HG02571 (cell line): Measurements from ENCODE around the gene ODF2.
A peak's percentile ranks its signal among the peaks of the same experiment; 100 is the strongest.
"Not testable (repeated sequence)": the region's sequence is repeated elsewhere in the genome, so short reads cannot be mapped to it uniquely, and the experiment has no call there.

Source experiments
- ATAC-seq: cut with Tn5 transposase; IDR thresholded peaks from one replicate; pipeline ENCODE4 v1.9.1; 2021; ENCODE audit warnings: mild to moderate bottlenecking, moderate library complexity; ENCODE audit not compliant: unreplicated experiment

ODF2 gene

DNA sequence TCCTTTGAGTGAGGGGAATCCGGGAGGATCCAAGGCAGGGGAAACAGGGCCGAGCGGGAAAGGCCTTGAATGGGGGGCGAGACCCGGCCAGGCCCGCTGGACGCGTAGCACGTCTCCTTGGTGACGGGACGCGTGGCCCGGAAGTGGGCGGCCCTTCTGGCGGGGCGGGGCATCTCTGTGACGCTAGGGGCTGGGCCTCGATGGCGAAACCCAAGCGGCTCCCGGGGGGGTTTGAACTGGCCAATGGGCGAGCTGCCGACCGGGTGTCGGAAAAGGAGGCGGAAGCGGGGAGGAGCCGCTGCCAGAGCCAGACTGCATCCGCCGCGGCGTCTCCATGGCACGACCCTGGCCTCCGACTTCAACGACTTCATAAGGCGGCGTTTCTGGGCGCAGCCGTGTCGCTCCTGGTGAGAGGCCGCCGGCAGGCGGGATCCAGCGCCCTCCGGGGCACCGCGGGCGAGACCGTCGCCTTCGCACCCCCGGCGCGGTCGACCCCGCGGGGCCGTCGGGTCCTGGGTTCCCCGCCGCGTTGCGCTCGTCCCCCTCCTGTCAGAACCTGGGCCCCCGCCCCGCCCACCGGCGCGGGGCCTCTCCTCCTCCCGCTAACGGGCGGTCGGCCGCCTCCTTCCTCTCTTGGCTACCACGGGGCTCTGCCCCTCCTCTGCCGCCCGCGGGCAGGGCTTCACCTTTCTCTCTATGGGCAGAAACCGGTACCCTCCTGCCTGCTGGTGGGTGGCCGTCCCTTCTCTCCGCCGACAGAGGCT lies at the start of gene ODF2:
Gene ODF2 (plus strand): TSS at position 158 of the 764 bp plus-strand sequence. CDS start 86 bp downstream, at position 244.
- peak; percentile 87 for ATAC-seq

DNA sequence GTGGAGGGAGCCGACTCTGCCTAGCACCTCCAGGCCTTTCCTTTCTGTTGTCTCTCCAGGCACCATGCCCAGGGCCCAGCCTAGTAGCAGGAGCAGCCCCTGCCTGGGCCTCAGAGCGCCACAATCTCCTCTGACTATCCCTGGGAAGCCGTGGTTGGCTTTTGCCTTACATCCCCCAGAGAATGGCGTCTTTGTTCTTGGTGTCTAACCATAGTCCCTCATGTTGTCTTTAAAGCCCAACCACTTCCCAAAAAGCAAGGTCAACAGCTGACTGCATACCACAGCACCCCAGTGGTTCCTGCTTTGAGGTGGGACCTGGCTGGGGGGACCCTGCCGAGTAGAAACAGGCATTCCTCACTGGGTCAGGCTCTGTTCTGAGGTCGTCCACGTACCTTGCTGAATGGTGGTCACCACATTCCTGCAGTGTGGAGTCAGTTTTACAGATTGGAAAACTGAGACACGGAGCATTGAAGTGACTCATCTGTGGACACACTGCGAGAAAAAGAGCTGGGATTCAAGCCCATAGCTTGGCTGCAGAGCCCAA lies 48.9 kb upstream of the ODF2 start:
- no peak for ATAC-seq

DNA sequence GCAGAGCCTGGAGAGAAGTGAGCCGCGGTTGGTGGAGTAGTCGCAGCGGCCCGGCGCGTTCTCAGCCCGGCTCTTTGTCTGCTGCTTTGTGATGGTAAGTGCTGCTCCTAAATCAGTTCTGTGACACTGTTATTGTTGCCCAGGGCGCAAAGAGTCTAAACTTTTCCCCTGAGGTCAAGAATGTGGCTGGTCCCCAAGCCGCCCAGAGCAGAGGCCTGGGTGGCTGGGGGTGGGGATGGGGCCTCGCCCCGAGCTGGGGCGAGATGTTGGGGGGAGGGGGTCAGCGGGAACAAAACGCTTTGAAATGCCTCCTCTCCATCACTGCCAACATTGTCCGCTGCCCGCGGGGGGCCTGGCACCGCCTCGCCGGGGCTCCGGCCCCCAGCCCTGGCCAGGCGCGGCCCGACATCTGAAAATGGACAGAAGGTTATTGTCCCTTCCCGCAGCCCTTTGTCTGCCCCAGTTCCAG lies 46.8 kb upstream of the ODF2 start:
- no peak for ATAC-seq

DNA sequence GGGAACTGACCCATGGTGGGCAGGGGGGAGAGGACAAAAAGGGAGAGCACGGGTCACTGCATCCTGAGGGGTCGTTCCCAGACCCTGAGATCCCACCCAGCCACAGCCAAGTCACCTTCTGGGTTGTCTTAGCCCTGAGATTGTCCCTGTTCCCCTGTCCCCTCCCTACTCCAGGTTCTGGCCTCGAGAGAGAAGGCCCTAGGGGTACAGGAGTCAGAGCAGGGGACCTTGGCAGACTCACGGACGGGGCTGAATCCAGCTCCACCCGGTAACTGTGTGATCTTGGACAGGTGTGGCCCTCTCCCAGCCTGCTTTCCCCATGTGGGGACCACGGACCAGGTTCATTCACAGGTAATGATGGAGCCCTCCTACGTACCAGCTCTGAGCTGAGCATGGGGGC lies 46.4 kb upstream of the ODF2 start:
- ATAC-seq = no peak

DNA sequence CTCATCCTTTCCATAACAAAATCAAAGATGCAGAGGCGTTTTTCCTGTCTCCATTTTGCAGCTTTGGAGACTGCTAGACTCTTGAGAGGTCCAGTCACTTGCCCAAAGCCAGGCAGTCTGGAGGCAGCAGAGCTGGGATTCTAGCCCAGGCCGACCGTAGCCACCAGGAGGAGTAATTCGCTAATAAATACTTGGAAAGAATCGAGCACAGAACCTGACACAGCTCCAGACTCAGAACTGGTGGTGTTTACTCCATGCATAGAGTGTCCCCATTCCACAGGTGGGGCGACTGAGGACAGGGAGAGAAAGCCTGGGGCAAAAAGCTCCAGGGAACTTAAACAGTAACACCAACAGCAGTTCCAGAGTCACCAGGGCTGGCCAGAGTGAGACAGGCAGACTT lies 45.8 kb upstream of the ODF2 start:
- ATAC-seq = no peak

DNA sequence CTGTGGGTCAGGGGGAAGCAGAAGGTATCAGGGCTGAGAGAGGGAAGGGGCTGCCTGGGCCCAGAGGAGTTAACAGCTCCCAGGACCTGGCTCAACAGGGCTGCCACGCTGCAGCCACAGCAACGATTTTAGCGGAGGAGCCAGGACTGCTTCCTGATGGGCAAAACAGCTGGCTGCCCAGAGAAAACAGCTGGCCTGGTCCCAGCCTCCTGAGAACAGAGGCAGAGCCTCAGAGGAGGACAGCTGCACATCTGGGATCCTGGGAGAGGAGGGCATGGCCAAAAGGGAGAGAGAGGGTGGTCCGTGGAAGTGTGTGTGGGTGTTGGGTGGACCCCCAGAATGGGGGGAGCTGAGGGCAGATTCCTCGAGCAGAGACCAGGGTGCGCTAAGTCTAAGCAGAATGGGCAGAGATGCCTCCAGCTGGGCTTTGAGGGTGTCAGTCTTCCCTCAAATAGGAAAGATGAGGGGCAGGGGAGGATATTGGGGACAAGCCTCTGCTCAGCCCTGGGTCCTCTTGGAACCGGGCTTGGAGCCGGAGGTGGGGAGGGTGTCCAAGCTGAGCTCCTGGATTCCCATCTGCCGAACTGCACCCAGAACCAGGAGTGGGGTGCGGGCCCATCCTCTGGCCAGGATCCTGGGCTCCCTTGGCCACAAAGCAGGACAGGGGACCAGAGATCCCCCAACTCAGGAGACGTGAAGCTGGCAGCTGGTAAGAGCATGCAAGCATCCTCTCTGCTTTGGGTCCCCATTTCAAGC lies 44.3 kb upstream of the ODF2 start:
- no peak for ATAC-seq

DNA sequence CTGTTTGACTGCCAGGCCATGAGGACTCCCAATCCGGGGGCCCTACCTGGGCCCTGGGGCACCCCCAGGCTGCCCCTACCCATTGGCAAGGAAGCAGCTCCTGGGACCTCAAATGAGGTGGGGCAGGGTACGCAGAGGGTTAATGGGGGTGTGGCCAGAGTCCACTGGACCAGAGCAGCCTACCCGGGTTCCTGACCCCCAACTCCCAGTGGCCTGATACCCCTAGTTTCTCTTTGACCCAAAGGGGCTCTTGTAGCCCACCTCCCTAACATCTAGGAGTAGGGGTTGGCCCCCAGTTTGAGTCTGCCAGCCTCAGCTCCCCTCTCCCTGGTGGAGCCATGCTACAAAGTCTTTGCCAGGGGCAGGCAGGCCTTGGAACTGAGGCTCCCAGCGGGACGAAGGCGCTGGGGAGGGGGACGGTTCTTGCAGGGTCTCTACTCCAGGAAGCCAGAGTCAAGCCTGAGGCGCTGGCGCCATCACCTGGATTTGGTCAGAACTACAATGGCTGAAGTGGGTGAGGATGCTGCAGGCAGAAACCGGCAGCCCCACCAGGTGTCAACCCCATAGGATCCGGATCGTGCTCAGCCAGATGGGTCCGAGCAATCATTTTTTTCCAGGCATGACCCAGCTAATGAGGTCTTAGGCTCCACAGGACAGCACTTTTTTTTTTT lies 43.6 kb upstream of the ODF2 start:
- ATAC-seq = no peak

DNA sequence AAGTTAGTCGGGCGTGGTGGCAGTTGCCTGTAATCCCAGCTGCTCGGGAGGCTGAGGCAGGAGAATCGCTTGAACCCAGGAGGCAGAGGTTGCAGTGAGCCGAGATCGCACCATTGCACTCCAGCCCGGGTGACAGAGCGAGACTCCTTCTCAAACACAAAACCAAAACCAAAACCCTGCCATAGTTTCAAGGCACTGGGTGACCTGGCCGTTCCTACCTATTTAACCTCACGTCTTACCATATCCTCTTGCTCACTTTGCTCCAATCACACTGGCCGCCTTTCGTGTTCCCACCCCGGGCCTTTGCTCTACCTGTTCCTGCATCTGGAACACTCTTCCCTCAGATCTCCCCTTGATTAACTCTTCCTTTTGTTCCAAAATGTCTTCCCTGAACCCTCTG lies 42.1 kb upstream of the ODF2 start:
- ATAC-seq = not testable (repeated sequence)

DNA sequence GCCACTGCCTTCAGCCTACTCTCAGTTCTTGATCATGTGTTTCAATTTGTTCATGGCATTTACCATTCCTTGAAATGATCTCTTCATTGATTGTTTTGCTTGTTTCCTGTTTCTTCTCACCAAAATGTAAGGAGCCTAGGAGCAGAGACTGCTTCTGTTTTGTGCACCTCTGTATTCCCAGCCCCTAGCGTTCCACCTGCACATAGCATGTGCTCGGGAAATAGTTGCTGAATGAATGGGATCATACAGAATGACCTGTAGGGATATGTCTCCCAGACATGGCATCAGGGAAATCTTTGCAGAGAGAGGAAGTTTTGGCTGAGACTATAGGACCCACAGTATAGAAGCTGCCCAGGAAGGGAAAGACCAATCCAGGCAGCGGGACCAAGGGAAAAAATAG lies 41.3 kb upstream of the ODF2 start:
- no peak for ATAC-seq

DNA sequence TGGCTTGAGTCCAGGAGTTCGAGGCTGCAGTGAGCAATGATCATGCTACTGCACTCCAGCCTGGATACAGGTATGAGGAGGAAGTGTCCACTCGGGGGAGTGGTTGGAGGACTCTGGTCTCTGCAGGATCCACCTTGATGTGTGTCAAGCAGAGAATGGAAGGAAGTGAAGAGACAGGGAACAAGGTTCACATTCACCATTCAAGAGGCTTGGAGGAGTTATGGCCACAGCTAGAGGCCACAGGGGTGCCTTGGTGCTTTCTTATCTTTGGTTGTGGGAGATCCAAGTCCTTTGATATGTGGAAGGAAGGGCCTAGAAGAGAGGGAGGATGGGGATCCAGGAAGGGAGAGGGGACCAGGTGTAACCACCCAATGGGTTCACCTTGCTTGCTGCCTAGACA lies 40.5 kb upstream of the ODF2 start:
- ATAC-seq = no peak

DNA sequence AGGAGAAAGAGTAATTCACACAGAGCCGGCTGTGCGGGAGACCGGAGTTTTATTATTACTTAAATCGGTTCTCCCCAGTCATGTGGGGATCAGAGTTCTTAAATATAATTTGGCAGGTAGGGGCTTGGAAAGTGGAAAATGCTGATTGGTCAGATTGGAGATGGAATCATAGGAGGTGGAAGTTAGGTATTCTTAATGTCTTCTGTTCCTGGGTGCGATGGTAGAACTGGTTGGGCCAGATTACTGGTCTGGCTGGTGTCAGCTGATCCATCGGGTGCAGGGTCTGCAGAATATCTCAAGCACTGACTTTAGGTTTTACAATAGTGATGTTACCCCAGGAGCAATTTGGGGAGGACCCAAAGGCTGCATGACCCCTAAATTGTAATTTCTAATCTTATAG lies 39.8 kb upstream of the ODF2 start:
- ATAC-seq = no peak

DNA sequence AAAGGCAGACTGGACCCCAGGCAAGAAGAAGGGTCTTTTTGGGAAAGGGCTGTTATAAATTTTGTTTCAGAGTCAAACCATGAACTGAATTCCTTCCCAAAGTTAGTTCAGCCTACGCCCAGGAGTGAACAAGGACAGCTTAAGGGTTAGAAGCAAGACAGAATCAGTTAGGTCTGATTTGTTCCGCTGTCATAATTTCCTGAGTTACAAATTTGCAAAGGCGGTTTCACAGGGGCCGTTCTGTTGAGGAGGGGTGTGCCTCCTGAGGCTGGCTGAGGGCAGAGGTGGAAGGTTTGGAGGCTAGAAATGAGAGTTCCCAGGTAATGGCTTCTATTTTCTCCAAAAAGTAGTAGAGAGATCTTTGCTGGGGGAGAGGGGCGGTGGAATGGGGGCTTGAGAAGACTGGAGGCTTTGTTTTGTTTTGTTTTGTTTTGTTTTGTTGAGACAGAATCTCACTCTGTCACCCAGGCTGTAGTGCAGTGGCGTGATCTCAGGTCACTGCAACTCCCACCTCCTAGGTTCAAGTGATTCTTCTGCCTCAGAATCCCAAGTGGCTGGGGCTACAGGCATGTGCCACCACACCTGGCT lies 39.3 kb upstream of the ODF2 start:
- no peak for ATAC-seq

DNA sequence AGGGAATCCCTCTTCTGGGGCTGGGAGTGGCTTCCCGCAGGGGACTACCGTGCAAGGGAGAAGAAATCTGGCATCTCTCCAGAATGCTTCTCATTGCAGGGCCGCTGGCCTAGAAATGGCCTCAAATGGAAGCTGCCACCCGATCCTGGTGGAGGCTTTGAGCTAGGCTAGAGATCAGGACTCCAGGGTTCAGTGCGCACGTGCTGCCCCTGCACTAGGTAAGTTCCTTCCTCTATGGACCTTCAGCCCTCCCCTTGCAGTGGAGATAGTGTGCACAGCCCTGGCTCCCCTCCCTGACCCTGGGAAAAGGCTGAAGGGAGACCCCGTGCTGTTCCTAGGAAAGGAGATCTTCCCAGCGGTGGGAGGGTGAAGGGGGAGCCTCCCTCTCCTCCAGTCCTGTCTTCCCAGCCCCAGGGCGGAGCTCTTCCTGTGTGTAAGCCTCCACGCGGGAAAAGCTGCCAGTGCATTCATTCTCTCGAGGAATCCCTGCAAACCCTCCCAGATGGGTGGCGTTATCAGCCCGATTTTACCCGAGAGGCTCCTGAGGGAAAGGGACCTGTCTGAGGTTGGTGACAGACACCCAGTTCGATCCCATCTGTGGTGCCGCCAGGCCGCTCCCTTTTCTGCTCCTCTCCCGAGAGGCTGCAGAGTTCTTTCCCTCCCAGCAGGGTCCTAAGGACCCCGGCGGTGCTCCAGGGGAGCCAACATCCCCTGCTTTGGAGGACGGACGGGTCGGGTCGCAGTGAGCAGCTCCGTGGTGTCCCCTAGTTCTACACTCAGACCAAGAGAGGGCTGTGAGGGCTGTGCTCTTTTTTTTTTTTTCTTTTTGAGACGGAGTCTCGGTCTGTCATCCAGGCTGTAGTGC lies 36.5 kb upstream of the ODF2 start:
- no peak for ATAC-seq

DNA sequence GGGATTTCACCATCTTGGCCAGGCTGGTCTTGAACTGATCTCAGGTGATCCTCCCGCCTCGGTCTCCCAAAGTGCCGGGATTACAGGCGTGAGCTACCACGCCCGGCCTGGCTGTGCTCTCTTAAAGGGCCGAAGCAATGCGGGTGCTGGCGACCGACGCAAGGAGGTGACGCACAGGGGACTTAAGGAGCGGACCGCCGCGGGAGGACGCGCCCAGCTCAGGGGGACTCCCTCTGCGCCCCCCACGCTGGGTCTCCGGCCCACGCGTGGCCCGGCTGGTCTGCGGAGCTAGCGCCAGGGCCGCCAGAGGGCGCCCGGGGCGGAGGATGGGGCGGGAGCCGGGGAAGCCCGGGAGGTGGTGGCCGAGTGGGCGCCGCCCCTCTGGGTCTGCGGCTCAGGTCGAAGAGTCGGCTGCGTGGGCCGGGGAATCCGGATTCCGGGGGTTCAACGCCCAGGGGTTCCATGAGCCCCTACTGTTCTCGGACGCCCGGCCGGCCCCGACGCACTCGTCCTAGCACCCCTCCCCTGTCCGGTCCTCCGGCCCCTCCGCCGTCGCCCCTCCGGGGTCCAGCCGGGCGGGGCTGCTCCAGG lies 35.7 kb upstream of the ODF2 start:
- ATAC-seq = peak; percentile 72

DNA sequence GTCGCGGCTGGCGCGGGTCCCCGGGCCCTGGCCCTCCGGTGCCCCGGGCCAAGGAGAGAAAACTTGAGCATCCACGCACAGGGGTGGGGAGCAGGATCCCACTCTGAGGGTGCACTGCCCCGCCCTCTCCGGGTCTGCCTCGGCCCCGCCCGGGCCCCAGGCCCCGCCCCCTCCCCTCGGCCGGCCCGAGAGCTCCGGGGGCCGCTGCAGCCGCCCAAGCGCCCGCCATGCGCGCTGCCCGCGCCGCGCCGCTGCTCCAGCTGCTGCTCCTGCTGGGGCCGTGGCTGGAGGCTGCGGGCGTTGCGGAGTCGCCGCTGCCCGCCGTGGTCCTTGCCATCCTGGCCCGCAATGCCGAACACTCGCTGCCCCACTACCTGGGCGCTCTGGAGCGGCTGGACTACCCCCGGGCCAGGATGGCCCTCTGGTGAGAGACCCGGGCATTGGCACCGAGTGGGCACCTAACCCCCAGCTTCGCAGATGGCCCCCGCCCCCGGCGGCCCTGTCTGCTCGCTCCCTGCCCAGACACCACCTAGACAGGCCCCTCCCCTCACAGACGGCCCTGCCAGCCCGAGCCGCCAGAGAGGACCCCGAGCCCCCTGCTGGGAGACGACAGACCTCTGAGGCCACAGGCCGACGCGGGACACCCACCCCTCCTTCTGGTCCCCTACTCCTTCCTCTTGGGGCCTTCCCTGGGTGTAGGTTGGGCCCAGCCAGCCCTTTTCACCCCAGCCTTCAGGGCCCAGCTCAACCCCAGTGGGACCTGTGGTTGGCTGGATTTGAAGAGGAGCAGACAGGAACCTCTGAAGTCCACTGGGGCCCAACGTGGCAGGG lies 34.9 kb upstream of the ODF2 start, which contains the start of gene CERCAM:
Gene CERCAM (plus strand): TSS at position 207 of the 831 bp plus-strand sequence. CDS start 21 bp downstream, at position 228.
- peak; percentile 52 for ATAC-seq

DNA sequence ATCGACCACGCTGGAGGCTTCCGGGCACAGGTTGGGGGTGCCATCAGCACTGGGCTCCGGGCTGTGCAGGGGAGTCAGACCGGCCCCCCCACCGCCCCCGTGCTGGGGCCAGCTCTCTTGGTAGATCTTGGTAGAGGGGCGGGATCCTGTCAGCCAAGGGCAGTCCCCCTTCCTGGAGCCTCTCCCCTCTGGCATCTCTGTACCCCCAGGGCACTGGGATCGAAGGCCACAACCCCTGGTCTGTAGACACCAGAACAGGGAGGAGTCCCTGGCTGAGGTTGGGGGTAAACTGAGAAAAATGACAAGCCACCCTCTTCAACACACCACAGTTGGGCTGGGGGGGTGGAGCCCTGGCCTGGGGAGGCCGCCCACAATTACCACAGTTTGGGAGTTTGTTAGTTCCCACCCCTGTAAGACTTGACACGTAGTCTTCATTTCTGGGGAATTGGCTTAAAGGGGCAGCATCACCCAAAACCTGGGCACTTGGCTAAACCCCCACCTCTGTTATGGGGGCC lies 34.3 kb upstream of the ODF2 start:
- no peak for ATAC-seq

DNA sequence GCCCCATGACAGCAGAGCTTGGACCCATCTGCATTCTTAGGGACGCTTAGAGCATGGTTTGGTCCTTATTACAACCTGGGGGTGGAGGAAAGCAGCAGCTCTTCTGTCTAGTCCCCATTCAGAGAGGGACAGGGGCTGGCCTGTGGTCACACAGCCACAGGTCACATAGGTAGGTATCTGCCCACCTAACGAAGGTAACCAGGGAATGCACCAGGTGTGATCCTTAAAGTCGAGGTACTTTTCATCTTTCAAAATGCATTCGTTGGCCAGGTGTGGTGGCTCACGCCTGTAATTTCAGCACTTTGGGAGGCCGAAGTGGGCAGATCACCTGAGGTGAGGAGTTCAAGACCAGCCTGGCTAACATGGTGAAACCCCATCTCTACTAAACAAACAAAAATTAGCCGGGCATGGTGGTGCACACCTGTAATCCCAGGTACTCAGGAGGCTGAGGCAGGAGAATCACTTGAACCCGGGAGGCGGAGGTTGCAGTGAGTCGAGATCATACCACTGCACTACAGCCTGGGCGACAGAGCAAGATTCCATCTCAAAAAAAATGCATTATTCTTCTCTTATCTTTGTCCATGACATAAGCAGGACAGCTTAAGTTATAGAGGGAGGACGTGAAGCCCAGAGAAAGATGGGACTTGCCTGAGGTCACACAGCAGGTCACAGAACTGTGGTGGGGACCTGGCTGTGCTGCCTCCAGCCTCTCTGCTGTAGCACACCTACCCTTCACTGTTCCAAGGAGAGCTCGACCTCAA lies 33.6 kb upstream of the ODF2 start:
- not testable (repeated sequence) for ATAC-seq

DNA sequence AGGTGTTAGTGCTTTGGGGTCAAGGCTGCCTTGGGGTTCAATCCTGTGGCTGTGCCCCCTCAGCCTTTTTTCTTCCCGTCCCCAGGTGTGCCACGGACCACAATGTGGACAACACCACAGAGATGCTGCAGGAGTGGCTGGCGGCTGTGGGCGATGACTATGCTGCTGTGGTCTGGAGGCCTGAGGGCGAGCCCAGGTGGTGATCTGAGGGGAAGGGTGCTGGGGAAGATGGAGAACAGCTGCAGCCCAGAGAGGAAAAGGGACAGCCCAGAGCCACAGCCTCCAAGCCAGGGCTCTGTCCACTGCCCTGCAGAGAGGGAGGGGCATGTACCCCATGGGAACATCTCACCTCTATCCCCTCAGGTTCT lies 33.0 kb upstream of the ODF2 start:
- no peak for ATAC-seq
